Measurements from ENCODE around the gene SLC39A11. TPM values are rescaled to one million over a fixed set of nuclear protein-coding genes. Genes with fewer than 3 reads are reported as not detected.

Gene SLC39A11
- total RNA-seq, 1 experiment from 2014 or later, result 18.9 TPM

DNA sequence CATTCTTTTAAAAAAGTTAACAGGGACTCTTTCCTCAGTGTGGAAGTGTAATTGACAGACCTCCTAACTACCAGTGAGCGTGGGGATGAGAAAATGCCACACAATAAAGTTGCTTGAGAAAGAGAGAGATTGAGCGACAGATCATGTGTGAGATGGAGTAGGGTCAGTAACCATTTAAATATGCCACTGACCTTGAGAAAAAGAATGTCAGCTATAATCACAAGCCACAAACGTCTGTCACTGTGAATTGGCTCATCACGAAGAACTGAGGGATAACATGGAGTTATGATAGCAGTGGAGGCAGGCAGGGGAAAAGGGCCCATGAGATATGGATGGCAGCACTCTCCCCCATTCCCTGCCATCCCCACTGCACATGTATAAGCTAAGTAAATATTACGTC is 253.9 kb downstream of the SLC39A11 start:
- H3K4me1 Mint-ChIP-seq, result peaks cover 3% of the 10 kb centered on the region; the same call in 1 of the 2 replicates
- CTCF ChIA-PET, result no interaction called here
- POLR2A ChIA-PET, result no interaction called here

GRCh38 chr17:72838068-72838467 is 254.4 kb downstream of the SLC39A11 start:
- no peak for TF ChIP-seq ZNF317 (CRISPR knock-in tag; IDR thresholded peaks at IDR 0.05; ENCODE audit: borderline replicate concordance, low read depth)
- no peak for TF ChIP-seq ZNF423 (CRISPR knock-in tag; IDR thresholded peaks at IDR 0.05)
- TF ChIP-seq, protein P1, sequence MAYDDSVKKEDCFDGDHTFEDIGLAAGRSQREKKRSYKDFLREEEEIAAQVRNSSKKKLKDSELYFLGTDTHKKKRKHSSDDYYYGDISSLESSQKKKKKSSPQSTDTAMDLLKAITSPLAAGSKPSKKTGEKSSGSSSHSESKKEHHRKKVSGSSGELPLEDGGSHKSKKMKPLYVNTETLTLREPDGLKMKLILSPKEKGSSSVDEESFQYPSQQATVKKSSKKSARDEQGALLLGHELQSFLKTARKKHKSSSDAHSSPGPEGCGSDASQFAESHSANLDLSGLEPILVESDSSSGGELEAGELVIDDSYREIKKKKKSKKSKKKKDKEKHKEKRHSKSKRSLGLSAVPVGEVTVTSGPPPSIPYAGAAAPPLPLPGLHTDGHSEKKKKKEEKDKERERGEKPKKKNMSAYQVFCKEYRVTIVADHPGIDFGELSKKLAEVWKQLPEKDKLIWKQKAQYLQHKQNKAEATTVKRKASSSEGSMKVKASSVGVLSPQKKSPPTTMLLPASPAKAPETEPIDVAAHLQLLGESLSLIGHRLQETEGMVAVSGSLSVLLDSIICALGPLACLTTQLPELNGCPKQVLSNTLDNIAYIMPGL (CRISPR knock-in tag; IDR thresholded peaks at IDR 0.05), result no peak
- TF ChIP-seq, protein P2, sequence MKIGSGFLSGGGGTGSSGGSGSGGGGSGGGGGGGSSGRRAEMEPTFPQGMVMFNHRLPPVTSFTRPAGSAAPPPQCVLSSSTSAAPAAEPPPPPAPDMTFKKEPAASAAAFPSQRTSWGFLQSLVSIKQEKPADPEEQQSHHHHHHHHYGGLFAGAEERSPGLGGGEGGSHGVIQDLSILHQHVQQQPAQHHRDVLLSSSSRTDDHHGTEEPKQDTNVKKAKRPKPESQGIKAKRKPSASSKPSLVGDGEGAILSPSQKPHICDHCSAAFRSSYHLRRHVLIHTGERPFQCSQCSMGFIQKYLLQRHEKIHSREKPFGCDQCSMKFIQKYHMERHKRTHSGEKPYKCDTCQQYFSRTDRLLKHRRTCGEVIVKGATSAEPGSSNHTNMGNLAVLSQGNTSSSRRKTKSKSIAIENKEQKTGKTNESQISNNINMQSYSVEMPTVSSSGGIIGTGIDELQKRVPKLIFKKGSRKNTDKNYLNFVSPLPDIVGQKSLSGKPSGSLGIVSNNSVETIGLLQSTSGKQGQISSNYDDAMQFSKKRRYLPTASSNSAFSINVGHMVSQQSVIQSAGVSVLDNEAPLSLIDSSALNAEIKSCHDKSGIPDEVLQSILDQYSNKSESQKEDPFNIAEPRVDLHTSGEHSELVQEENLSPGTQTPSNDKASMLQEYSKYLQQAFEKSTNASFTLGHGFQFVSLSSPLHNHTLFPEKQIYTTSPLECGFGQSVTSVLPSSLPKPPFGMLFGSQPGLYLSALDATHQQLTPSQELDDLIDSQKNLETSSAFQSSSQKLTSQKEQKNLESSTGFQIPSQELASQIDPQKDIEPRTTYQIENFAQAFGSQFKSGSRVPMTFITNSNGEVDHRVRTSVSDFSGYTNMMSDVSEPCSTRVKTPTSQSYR (CRISPR knock-in tag; IDR thresholded peaks at IDR 0.05), result no peak
- peaks cover 5% of the 10 kb centered on the region; the same call in 1 of the 2 replicates for H3K4me1 Mint-ChIP-seq
- ChIA-PET CTCF (no interaction called here), POLR2A (no interaction called here)
- peaks cover 8% of the 10 kb centered on the region; the same call in 1 of the 2 replicates for H3K36me3 Mint-ChIP-seq
- no peak for ATAC-seq
- no peak overlapping the region for H3K4me3 Mint-ChIP-seq
- DNase-seq (ENCODE audit: low spot score), result no peak
- peaks cover 15% of the 10 kb centered on the region for H3K9me3 Mint-ChIP-seq
- H3K27ac Mint-ChIP-seq, result no peak overlapping the region
- no peaks in the 10 kb centered on the region; the same call in 1 of the 2 replicates for H3K27me3 Mint-ChIP-seq (ENCODE audit: low read depth)

More for the DNA sequence above, 253.9 kb downstream of the SLC39A11 start:
- Mint-ChIP-seq H3K27me3 (ENCODE audit: low read depth) (no peaks in the 10 kb centered on the region; the same call in 1 of the 2 replicates), H3K27ac (no peak overlapping the region), H3K9me3 (peaks cover 15% of the 10 kb centered on the region), H3K36me3 (peaks cover 8% of the 10 kb centered on the region; the same call in 1 of the 2 replicates), H3K4me3 (no peak overlapping the region)
- TF ChIP-seq ZNF219 (CRISPR knock-in tag; IDR thresholded peaks at IDR 0.05; ENCODE audit: borderline replicate concordance) (no peak), GABPB1 (CRISPR knock-in tag; IDR thresholded peaks at IDR 0.05) (no peak), CTCF (IDR thresholded peaks at IDR 0.05) (no peak), MAX (CRISPR knock-in tag; IDR thresholded peaks at IDR 0.05) (no peak), CREB1 (CRISPR knock-in tag; IDR thresholded peaks at IDR 0.05) (no peak), NFE2L1 (CRISPR knock-in tag; IDR thresholded peaks at IDR 0.05) (no peak), ZNF263 (CRISPR knock-in tag; IDR thresholded peaks at IDR 0.05; ENCODE audit: low read depth) (no peak), TEAD1 (CRISPR knock-in tag; IDR thresholded peaks at IDR 0.05) (no peak), IRF2 (CRISPR knock-in tag; IDR thresholded peaks at IDR 0.05; ENCODE audit: borderline replicate concordance, low read depth) (no peak), ZSCAN18 (CRISPR knock-in tag; IDR thresholded peaks at IDR 0.05) (no peak)
- TF ChIP-seq, protein P3, sequence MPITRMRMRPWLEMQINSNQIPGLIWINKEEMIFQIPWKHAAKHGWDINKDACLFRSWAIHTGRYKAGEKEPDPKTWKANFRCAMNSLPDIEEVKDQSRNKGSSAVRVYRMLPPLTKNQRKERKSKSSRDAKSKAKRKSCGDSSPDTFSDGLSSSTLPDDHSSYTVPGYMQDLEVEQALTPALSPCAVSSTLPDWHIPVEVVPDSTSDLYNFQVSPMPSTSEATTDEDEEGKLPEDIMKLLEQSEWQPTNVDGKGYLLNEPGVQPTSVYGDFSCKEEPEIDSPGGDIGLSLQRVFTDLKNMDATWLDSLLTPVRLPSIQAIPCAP (CRISPR knock-in tag; IDR thresholded peaks at IDR 0.05), result no peak
- TF ChIP-seq, protein P4, sequence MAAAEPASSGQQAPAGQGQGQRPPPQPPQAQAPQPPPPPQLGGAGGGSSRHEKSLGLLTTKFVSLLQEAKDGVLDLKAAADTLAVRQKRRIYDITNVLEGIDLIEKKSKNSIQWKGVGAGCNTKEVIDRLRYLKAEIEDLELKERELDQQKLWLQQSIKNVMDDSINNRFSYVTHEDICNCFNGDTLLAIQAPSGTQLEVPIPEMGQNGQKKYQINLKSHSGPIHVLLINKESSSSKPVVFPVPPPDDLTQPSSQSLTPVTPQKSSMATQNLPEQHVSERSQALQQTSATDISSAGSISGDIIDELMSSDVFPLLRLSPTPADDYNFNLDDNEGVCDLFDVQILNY (CRISPR knock-in tag; IDR thresholded peaks at IDR 0.05), result no peak
- TF ChIP-seq, protein P5, sequence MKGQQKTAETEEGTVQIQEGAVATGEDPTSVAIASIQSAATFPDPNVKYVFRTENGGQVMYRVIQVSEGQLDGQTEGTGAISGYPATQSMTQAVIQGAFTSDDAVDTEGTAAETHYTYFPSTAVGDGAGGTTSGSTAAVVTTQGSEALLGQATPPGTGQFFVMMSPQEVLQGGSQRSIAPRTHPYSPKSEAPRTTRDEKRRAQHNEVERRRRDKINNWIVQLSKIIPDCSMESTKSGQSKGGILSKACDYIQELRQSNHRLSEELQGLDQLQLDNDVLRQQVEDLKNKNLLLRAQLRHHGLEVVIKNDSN (CRISPR knock-in tag; IDR thresholded peaks at IDR 0.05), result no peak
- DNase-seq (ENCODE audit: low spot score) (no peak), ATAC-seq (no peak)
